CD14-positive monocyte (primary cell): ENCODE measurements around the gene VSX1. TPM values are rescaled to one million over a fixed set of nuclear protein-coding genes. Genes with fewer than 3 reads are reported as not detected.
A peak's percentile ranks its signal among the peaks of the same experiment; 100 is the strongest.

Experiments
- DNase-seq, 3 donors: peaks; one replicate each; pipeline ENCODE4 v3.0.0-alpha.2; 2011 to 2022
- H2AFZ ChIP-seq: 2 replicates; pipeline ENCODE4 v1.6.0; 2012; ENCODE audit warnings: mild to moderate bottlenecking, low read depth, low read length, inconsistent platforms; ENCODE audit not compliant: insufficient read depth, poor library complexity, severe bottlenecking
- H3K27ac ChIP-seq, 2 donors: 1 replicate in 1 of 2; 2 replicates in 1 of 2; pipeline ENCODE4 v1.5.1; 2012 to 2013; ENCODE audit warnings: low read length in 2 of 2, control low read depth in 1 of 2, inconsistent platforms in 1 of 2, low read depth in 1 of 2, mild to moderate bottlenecking in 1 of 2
- H3K27me3 ChIP-seq, 2 donors: one replicate each; pipeline versions ENCODE4 v1.6.0 to v1.6.1; 2011 to 2013; ENCODE audit warnings: low read length in 2 of 2; ENCODE audit not compliant: control insufficient read depth in 2 of 2, insufficient read depth in 2 of 2
- H3K36me3 ChIP-seq, 2 donors: replicated peaks in 1 of 2; 1 replicate in 1 of 2; 2 replicates in 1 of 2; pipeline versions ENCODE4 v1.5.1 to v1.6.1; 2012 to 2013; ENCODE audit warnings: low read length in 2 of 2, control low read depth in 1 of 2, inconsistent platforms in 1 of 2, mild to moderate bottlenecking in 1 of 2; ENCODE audit not compliant: insufficient read depth in 2 of 2, control insufficient read depth in 1 of 2
- H3K4me1 ChIP-seq, 2 donors: 1 replicate in 1 of 2; 2 replicates in 1 of 2; pipeline versions ENCODE4 v1.5.1 to v1.6.1; 2012 to 2013; ENCODE audit warnings: low read length in 2 of 2, control low read depth in 1 of 2, inconsistent platforms in 1 of 2, mild to moderate bottlenecking in 1 of 2, moderate library complexity in 1 of 2; ENCODE audit not compliant: insufficient read depth in 2 of 2, control insufficient read depth in 1 of 2
- H3K4me2 ChIP-seq: replicated peaks from 2 replicates; pipeline ENCODE3; 2012; ENCODE audit warnings: low read length, moderate library complexity, mild to moderate bottlenecking; ENCODE audit not compliant: poor library complexity, severe bottlenecking; ENCODE audit errors: extremely low read depth
- H3K4me3 ChIP-seq, 3 experiments: fragments of 200-600 bp in 1 of 3; sonication (generic) in 1 of 3; replicated peaks in 1 of 3; 1 replicate in 2 of 3; 2 replicates in 1 of 3; pipeline ENCODE4 v1.5.1; 2011 to 2013; ENCODE audit warnings: low read length in 3 of 3, mild to moderate bottlenecking in 3 of 3, control low read depth in 2 of 3, low read depth in 2 of 3, inconsistent platforms in 1 of 3, moderate library complexity in 1 of 3
- H3K79me2 ChIP-seq: 2 replicates; pipeline ENCODE4 v1.6.0; 2012; ENCODE audit warnings: mild to moderate bottlenecking, control low read depth, inconsistent platforms, low read length, moderate library complexity; ENCODE audit not compliant: insufficient read depth
- H3K9ac ChIP-seq: 2 replicates; pipeline ENCODE4 v1.6.0; 2017; ENCODE audit warnings: low read length, mild to moderate bottlenecking; ENCODE audit not compliant: insufficient read depth, poor library complexity, severe bottlenecking
- H3K9me3 ChIP-seq, 2 donors: replicated peaks in 1 of 2; 1 replicate in 1 of 2; 2 replicates in 1 of 2; pipeline versions ENCODE4 v1.5.1 to v1.6.1; 2012 to 2013; ENCODE audit warnings: low read length in 2 of 2, control low read depth in 1 of 2; ENCODE audit not compliant: control insufficient read depth in 1 of 2, insufficient read depth in 1 of 2
- H4K20me1 ChIP-seq: 2 replicates; pipeline ENCODE4 v1.6.0; 2012; ENCODE audit warnings: mild to moderate bottlenecking, low read length, control low read depth, moderate library complexity; ENCODE audit not compliant: insufficient read depth
- H3K27ac Mint-ChIP-seq, 7 donors: one replicate each; pipeline ENCODE4 v1.8.0; 2020; ENCODE audit warnings: mild to moderate bottlenecking in 7 of 7, mixed read lengths in 7 of 7, moderate library complexity in 6 of 7, inconsistent platforms in 2 of 7
- H3K27me3 Mint-ChIP-seq, 3 donors: one replicate each; pipeline ENCODE4 v1.8.0; 2021 to 2022; ENCODE audit warnings: low read depth in 3 of 3, mild to moderate bottlenecking in 3 of 3, mixed read lengths in 3 of 3, moderate library complexity in 3 of 3, inconsistent platforms in 1 of 3
- H3K36me3 Mint-ChIP-seq, 2 donors: one replicate each; pipeline ENCODE4 v1.8.0; 2020; ENCODE audit warnings: mixed read lengths in 2 of 2, inconsistent platforms in 1 of 2, mild to moderate bottlenecking in 1 of 2
- H3K4me1 Mint-ChIP-seq: one replicate; pipeline ENCODE4 v1.8.0; 2020; ENCODE audit warnings: mild to moderate bottlenecking, mixed read lengths
- H3K4me3 Mint-ChIP-seq, 2 donors: one replicate each; pipeline ENCODE4 v1.8.0; 2020; ENCODE audit warnings: mild to moderate bottlenecking in 2 of 2, mixed read lengths in 2 of 2, moderate library complexity in 1 of 2
- H3K9me3 Mint-ChIP-seq, 7 donors: one replicate each; pipeline ENCODE4 v1.8.0; 2020 to 2022; ENCODE audit warnings: mixed read lengths in 7 of 7, mild to moderate bottlenecking in 6 of 7, moderate library complexity in 6 of 7, inconsistent platforms in 2 of 7
- WGBS: methylation state at CpG from one replicate; pipeline ENCODE4 v1.1.5; 2013; ENCODE audit warnings: missing lambda C conversion rate; ENCODE audit not compliant: insufficient coverage; 5-methylcytosine and 5-hydroxymethylcytosine counted together
- intact Hi-C, 2 donors: fragments of 100-400 bp; cut with micrococcal nuclease; formaldehyde crosslinking; loops; one replicate each; pipeline versions ENCODE4 v1.15.0 to v1.15.1; 2023
- polyA plus RNA-seq, 3 donors: library from polyadenylated mRNA; depleted of rRNA in 1 of 3; unstranded in 2 of 3; stranded (reverse) in 1 of 3; fragments of 300-500 nt in 2 of 3; fragments of >200 nt in 1 of 3; fragmentation: Illumina TruSeq in 2 of 3; gene quantifications; 1 replicate in 2 of 3; 2 replicates in 1 of 3; pipeline ENCODE4 v1.2.3, GENCODE V29; 2012 to 2021
- TF ChIP-seq, protein P1 (sequence below): fragments of 200-600 bp; IDR thresholded peaks from one replicate; pipeline ENCODE4 v1.8.0; 2022; ENCODE audit warnings: antibody characterized with exemption, mild to moderate bottlenecking

VSX1 gene
- polyA plus RNA-seq, 3 donors, result not detected

DNA sequence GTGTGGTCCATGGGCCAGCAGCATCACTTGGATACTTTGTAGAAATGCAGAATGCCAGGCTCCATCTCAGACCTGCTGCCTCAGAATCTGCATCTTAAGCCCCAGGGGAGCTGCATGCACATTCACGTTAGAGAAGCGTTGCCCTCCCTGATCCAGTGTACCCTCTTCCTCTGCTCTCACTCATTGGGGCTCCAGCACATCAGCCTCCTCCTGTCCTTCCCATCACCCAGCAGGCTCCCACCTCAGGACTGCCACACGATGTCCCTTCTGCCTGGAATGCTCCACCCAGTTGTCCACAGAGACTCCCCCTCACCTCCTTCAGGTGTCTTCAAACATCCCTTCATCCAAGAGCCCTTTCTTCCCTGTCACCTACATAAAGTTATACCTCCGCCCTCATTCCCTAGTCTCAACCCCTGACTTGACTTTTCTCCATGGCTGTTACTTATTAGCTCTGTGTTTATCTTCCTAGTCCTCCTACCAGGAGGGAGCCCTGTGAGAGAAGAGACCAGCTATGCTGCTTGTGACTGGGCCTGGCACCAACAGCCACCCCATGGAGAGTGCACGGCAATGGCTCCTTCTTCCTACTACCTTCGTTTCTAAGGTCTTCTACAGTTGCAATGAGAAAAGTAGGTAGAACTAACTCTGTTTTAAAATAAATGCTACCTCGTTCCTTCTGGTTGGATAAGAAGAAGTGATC is 20.7 kb downstream of the VSX1 start:
- H3K9me3 ChIP-seq, result no peaks in the 10 kb centered on the region
- H3K9ac ChIP-seq, result no peak overlapping the region
- H2AFZ ChIP-seq, result no peak overlapping the region
- H3K4me3 ChIP-seq, result no peak overlapping the region
- Mint-ChIP-seq H3K27me3 (peaks cover 6 to 14% (median 11%) of the 10 kb centered on the region in 3 donors), H3K4me1 (peaks cover 15% of the 10 kb centered on the region), H3K4me3 (no peak overlapping the region), H3K27ac (peak overlapping the region in 1 of 7 donors; percentile 13), H3K9me3 (peaks cover 0 to 2% (median 0%) of the 10 kb centered on the region in 7 donors), H3K36me3 (no peaks in the 10 kb centered on the region)
- 96% methylated on average over 4 of the region's 7 CpGs for WGBS
- TF ChIP-seq, protein P1, sequence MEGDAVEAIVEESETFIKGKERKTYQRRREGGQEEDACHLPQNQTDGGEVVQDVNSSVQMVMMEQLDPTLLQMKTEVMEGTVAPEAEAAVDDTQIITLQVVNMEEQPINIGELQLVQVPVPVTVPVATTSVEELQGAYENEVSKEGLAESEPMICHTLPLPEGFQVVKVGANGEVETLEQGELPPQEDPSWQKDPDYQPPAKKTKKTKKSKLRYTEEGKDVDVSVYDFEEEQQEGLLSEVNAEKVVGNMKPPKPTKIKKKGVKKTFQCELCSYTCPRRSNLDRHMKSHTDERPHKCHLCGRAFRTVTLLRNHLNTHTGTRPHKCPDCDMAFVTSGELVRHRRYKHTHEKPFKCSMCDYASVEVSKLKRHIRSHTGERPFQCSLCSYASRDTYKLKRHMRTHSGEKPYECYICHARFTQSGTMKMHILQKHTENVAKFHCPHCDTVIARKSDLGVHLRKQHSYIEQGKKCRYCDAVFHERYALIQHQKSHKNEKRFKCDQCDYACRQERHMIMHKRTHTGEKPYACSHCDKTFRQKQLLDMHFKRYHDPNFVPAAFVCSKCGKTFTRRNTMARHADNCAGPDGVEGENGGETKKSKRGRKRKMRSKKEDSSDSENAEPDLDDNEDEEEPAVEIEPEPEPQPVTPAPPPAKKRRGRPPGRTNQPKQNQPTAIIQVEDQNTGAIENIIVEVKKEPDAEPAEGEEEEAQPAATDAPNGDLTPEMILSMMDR, result no peak
- peaks cover 7% of the 10 kb centered on the region for H4K20me1 ChIP-seq
- H3K36me3 ChIP-seq, result no peaks in the 10 kb centered on the region
- intact Hi-C loops, result loop anchor here in 1 of 2 donors (10.0 kb wide), 1 partner anchor 134 kb away; the partner anchor contains the start of gene ENTPD6
- no peak overlapping the region for H3K27ac ChIP-seq
- H3K4me1 ChIP-seq, result peaks cover 17 to 19% of the 10 kb centered on the region in 2 donors
- H3K27me3 ChIP-seq, result no peaks in the 10 kb centered on the region
- H3K79me2 ChIP-seq, result peaks cover 8% of the 10 kb centered on the region
- H3K4me2 ChIP-seq, result no peak overlapping the region
- no peak for DNase-seq

DNA sequence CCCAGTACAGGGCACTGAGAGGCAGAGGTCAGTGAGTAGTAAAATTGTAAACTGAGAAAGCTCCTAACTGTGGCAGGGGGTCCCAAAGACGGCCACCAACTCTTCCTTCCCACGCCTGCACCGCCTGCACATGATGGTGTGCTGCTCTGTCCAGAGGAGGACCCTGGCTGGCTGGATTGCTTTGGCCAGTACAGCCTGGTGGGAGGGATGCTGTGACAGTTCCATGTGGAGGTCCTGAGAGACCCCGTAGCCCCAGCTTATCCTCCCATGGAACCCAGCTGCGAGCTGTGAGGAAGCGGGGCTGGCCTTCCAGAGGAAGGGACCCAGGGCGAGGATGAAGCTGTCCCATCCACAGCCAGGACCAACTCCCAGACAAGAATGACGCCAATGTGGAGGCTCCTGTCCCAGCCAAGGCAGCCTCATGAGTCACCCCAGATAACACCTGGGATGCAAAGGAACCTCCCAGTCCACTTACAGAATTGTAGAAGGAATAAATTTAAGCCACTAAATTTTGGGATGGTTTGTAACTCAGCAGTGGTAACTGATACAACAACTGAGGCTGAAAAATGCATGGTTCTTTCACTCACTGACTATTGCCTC is 22.0 kb downstream of the VSX1 start:
- H3K27me3 Mint-ChIP-seq, result peaks cover 6 to 14% (median 11%) of the 10 kb centered on the region in 3 donors
- 96% methylated on average over 5 of the region's 8 CpGs for WGBS
- H3K4me1 Mint-ChIP-seq, result peaks cover 24% of the 10 kb centered on the region

More for the DNA sequence above, 22.0 kb downstream of the VSX1 start:
- DNase-seq, result no peak
- no peak overlapping the region for H3K27ac ChIP-seq
- no peak overlapping the region for H3K4me2 ChIP-seq
- peaks cover 16% of the 10 kb centered on the region for H3K79me2 ChIP-seq
- intact Hi-C loops, result loop anchor here in 1 of 2 donors (5.0 to 10.0 kb wide), 3 partner anchors 135 to 335 kb away; partner anchors contain the start of genes ABHD12, ENTPD6 and PYGB
- no peaks in the 10 kb centered on the region for H3K36me3 ChIP-seq
- peaks cover 0 to 3% of the 10 kb centered on the region in 2 donors for H3K36me3 Mint-ChIP-seq
- no peak overlapping the region for H3K4me3 ChIP-seq
- peaks cover 17% of the 10 kb centered on the region for H4K20me1 ChIP-seq
- H3K9ac ChIP-seq, result no peak overlapping the region
- peaks cover 23 to 29% of the 10 kb centered on the region in 2 donors for H3K4me1 ChIP-seq
- no peak overlapping the region for H3K27ac Mint-ChIP-seq
- H2AFZ ChIP-seq, result no peak overlapping the region
- H3K4me3 Mint-ChIP-seq, result no peak overlapping the region
- peaks cover 0 to 2% (median 0%) of the 10 kb centered on the region in 7 donors for H3K9me3 Mint-ChIP-seq
- H3K27me3 ChIP-seq, result no peaks in the 10 kb centered on the region
- TF ChIP-seq, protein P1, result no peak
- H3K9me3 ChIP-seq, result no peaks in the 10 kb centered on the region
